Measurements from ENCODE around the gene ANKFN1. TPM values are rescaled to one million over a fixed set of nuclear protein-coding genes. Genes with fewer than 3 reads are reported as not detected.

ANKFN1 gene
- total and polyA plus RNA-seq, 10 of the 15 experiments (the other 5 are each of a cell fraction or from before 2014, with no cell fraction given): 0.19 TPM; not detected in 9

- ChIA-PET CTCF (interaction anchor here (0.7 to 2.9 kb wide), 3 partner anchors 12 to 219 kb away, joined by 3 to 10 read pairs (median 10); no protein-coding TSS in a partner anchor), SMC1A (ENCODE audit: uncharacterized antibody, unreplicated experiment) (interaction anchor here (1.2 kb wide), 1 partner anchor 219 kb away, joined by 4 read pairs; no protein-coding TSS in a partner anchor), POLR2A (no interaction called here), RAD21 (ENCODE audit: unreplicated experiment) (no interaction called here)
- no peak overlapping the region for H3K9ac ChIP-seq (ENCODE audit: control insufficient read depth, insufficient read depth, low read length)
- no peaks in the 10 kb centered on the region for H4K20me1 ChIP-seq (ENCODE audit: control insufficient read depth, insufficient read depth)
- whole genome bisulfite sequencing (ENCODE audit: insufficient coverage, insufficient replicate concordance, low lambda C conversion rate, missing lambda C conversion rate): 20% methylated on average over 2 of the region's 2 CpGs
- 0 out of 4 replicates have a peak, but pooled peaks cover 0 to 4% of the 10 kb centered on the region in 2 experiments for H3K27me3 ChIP-seq (replicated peaks in 1 of 2; ENCODE audit: control insufficient read depth in 2 of 2, insufficient read depth in 2 of 2, low read length in 1 of 2)
- no peak for TF ChIP-seq BCL11A (IDR thresholded peaks at IDR 0.05; ENCODE audit: low read depth, low read length)
- TF ChIP-seq SREBF1 (IDR thresholded peaks at IDR 0.05; ENCODE audit: low read length): no peak
- TF ChIP-seq CHD4 (IDR thresholded peaks at IDR 0.05): no peak
- TF ChIP-seq CBX5 (IDR thresholded peaks at IDR 0.05; ENCODE audit: low read depth): no peak
- no peak for TF ChIP-seq EGR1 (IDR thresholded peaks at IDR 0.05; ENCODE audit: borderline replicate concordance in 1 of 2, low read depth in 2 of 2, low read length in 2 of 2)
- TF ChIP-seq USF1 (IDR thresholded peaks at IDR 0.05; ENCODE audit: borderline replicate concordance, extremely low read length, insufficient read depth, low read depth, low read length): no peak
- TF ChIP-seq POLR2AphosphoS5 (IDR thresholded peaks at IDR 0.05; ENCODE audit: low read length): no peak
- TF ChIP-seq ZBED1 (IDR thresholded peaks at IDR 0.05; ENCODE audit: borderline replicate concordance): no peak
- TF ChIP-seq CEBPB (IDR thresholded peaks at IDR 0.05; ENCODE audit: borderline replicate concordance in 1 of 2, low read depth in 2 of 2, low read length in 2 of 2): no peak
- H3K9me3 ChIP-seq (replicated peaks; ENCODE audit: control insufficient read depth, insufficient read depth, low read length): no peaks in the 10 kb centered on the region
- H3K36me3 ChIP-seq (ENCODE audit: control insufficient read depth in 2 of 2, insufficient read depth in 2 of 2, low read length in 1 of 2): no peaks in the 10 kb centered on the region
- in situ Hi-C loops (cut with MboI): no loop called here
- DNase-seq (ENCODE audit: low read depth, low spot score): no peak
- no peak for FAIRE-seq
- no TSS peak for BruUV-seq (replicated peaks)
- H3K4me2 ChIP-seq (ENCODE audit: control insufficient read depth, insufficient read depth): no peak overlapping the region
- intact Hi-C loops (cut with micrococcal nuclease; ENCODE audit: unreplicated experiment): no loop called here
- no peak overlapping the region for H3K27ac ChIP-seq (ENCODE audit: control insufficient read depth, insufficient read depth)
- no peak overlapping the region for H2AFZ ChIP-seq (ENCODE audit: control insufficient read depth, low read depth, low read length)
- H3K4me1 ChIP-seq (ENCODE audit: control insufficient read depth, insufficient read depth, low read length): no peaks in the 10 kb centered on the region
- no peaks in the 10 kb centered on the region for H3K79me2 ChIP-seq (ENCODE audit: control insufficient read depth, insufficient read depth, low read length)
- no peak for ATAC-seq
- H3K4me3 ChIP-seq: no peak overlapping the region
Measured at GRCh38 chr17:56497132-56497531, 343.9 kb downstream of the ANKFN1 start.
